ENCODE data around the gene RABL6.
A peak's percentile ranks its signal among the peaks of the same experiment; 100 is the strongest.
"Not testable (repeated sequence)": the region's sequence is repeated elsewhere in the genome, so short reads cannot be mapped to it uniquely, and the experiment has no call there.

The RABL6 gene

DNA sequence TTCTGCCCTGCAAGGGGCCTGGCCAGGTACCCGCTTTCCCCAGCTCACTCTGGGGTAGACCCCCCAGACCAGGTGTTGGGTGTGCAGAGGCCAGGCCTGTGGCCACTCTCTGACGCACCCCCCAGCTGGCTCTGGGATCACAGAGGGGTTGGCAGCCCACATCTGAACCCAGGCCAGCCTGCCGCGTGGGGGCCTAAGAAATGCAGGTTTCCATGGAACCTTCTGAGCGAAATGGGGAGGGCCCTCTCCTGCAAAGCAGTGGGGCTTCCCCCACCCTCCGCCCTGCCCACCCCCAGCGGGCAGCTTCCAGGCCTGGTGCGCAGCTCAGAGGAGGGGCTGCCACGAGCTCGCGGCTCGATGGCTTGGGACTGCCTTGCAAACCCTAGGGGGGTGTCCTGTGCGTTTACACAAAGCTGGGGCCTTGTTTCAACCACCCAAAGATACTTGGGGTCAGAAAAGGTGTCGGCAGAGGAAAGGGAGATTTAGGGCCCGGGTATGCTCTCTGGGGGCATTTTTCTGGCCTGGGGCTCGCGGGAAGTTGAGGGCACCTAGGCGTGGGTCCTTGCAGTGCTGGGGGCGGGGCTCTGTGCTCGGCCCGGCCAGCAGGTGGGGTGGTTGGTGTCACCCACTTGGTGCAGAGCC is 35.5 kb downstream of the RABL6 start:
- in situ Hi-C loops (cut with MboI; ENCODE audit: low sequenced_read_pairs); H3K9me3 ChIP-seq; H3K27me3 ChIP-seq (ENCODE audit: low read depth); DNase-seq (ENCODE audit: low spot score in 2 of 2): not testable (repeated sequence)
- Histone ChIP-seq H3K36me3 (replicated peaks) (peaks cover 12% of the 10 kb centered on the region), H3K4me3 (peak overlapping the region; percentile 19; the same call in 1 of the 2 replicates), H3K4me1 (peaks cover 19% of the 10 kb centered on the region)

DNA sequence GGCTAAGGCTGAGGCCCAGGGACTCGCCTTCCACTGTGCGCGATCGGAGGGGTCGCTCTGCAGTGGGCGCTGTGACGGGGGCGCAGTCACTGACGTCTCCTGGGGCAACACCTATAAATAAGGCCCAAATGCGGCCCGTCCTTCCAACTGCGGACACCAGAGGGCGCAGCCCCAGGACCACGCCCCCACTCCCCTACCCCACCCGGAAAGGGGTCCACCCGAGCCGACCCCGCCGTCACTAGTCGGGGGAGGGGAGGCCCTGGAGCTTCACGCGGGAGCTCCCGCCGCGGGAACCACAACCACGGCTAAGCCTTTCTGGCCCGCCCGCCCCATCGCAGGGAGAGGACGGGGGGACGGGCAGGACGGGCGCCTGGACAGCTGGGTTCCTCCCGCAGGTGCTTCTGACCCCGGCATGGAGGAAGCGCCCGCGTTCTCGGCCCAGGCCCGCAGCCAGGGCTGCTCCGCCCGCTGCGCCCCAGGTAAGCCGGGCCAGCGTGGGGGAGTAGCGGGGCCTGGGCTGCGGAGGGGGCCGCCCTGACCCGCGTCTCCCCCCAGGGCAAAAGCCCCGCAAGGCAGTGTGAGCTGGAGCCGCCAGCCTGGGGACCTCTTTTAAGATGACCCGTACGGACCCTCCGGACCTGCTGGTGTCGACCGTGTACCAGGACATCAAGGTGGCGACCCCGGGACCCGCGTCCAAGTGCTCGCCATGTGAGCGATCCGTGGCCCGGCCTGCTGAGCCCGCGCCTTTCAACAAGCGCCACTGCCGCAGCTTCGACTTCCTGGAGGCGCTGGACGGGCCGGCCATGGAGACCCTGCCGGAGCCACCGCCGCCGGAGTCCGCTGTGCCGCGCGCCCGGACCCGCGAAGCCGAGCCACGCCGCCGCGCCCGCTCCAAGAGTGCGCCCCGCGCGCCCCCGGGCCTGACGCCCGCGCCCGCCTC is 36.3 kb downstream of the RABL6 start:
- H3K27me3 ChIP-seq (ENCODE audit: low read depth); in situ Hi-C loops (cut with MboI; ENCODE audit: low sequenced_read_pairs); H3K9me3 ChIP-seq: not testable (repeated sequence)
- Histone ChIP-seq H3K4me3 (peak overlapping the region; percentile 19), H3K4me1 (peaks cover 19% of the 10 kb centered on the region), H3K36me3 (replicated peaks) (peaks cover 12% of the 10 kb centered on the region)
- peak in 1 of 2 experiments; percentile 85 for DNase-seq (ENCODE audit: low spot score in 2 of 2)

DNA sequence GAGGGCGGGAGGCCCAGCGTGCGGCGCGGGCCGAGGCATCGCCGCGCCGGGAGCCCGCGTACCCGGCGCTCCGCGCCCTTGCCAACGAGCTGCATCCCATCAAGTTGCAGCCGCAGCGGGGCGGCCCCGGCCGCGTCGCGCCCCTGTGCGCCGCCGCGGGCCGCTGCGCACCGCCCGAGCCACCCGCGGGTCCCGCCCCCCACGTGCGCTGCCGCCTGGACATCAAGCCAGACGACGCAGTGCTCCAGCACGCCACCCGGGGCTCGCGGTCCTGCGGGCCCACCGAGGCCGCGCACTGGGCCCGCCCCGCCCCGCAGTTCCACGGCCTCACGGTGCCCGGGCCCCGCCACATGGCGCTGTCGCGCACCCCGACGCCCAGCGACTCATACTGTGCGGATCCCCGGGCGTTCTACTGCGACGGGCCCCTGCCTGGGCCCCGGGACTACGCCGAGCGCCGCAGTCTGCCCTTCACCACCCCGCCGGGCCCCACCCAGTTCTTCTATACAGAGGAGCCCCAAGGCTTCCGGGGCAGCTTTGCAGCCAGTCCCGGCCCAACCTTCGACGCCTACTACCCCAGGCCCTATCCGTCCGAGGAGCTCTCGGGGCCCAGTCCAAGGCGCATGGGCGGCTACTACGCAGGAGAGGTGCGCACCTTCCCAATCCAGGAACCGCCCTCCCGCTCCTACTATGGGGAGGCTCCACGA is 37.2 kb downstream of the RABL6 start:
- Histone ChIP-seq H3K4me1 (peaks cover 22% of the 10 kb centered on the region), H3K9me3 (no peaks in the 10 kb centered on the region), H3K4me3 (no peak overlapping the region), H3K27me3 (ENCODE audit: low read depth) (no peaks in the 10 kb centered on the region), H3K36me3 (replicated peaks) (peaks cover 5% of the 10 kb centered on the region)
- in situ Hi-C loops (cut with MboI; ENCODE audit: low sequenced_read_pairs): no loop called here
- DNase-seq (ENCODE audit: low spot score in 2 of 2): no peak

DNA sequence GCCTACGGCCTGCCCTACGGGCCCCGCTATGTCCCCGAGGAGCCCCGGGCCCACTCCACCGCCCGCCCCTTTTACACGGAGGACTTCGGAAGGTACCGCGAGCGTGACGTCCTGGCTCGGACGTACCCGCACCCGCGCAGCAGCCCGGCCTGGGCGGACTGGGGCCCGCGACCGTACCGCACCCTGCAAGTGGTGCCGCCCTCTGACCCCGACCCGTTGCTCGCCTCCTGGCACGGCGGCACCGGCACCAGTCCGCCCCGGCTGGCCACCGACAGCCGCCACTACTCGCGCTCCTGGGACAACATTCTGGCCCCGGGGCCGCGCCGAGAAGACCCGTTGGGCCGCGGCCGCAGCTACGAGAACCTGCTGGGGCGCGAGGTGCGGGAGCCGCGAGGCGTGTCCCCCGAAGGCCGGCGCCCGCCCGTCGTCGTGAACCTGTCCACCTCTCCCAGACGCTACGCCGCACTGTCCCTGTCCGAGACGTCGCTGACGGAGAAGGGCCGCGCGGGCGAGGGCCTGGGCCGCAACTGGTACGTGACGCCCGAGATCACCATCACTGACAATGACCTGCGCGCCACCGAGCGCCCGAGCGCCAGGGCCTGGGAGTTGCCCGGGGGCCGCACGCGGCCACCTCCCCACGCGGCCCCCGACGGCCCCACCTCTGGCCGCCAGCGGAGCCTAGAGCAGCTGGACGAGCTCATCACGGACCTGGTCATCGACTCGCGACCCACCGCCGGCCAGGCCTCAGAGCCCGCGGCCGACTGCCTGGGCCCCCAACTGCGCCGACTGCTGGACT is 37.9 kb downstream of the RABL6 start:
- Histone ChIP-seq H3K27me3 (ENCODE audit: low read depth) (no peaks in the 10 kb centered on the region), H3K9me3 (no peaks in the 10 kb centered on the region), H3K4me3 (no peak overlapping the region), H3K36me3 (replicated peaks) (peaks cover 7% of the 10 kb centered on the region), H3K4me1 (peaks cover 27% of the 10 kb centered on the region)
- in situ Hi-C loops (cut with MboI; ENCODE audit: low sequenced_read_pairs): no loop called here
- DNase-seq (ENCODE audit: low spot score in 2 of 2): no peak

DNA sequence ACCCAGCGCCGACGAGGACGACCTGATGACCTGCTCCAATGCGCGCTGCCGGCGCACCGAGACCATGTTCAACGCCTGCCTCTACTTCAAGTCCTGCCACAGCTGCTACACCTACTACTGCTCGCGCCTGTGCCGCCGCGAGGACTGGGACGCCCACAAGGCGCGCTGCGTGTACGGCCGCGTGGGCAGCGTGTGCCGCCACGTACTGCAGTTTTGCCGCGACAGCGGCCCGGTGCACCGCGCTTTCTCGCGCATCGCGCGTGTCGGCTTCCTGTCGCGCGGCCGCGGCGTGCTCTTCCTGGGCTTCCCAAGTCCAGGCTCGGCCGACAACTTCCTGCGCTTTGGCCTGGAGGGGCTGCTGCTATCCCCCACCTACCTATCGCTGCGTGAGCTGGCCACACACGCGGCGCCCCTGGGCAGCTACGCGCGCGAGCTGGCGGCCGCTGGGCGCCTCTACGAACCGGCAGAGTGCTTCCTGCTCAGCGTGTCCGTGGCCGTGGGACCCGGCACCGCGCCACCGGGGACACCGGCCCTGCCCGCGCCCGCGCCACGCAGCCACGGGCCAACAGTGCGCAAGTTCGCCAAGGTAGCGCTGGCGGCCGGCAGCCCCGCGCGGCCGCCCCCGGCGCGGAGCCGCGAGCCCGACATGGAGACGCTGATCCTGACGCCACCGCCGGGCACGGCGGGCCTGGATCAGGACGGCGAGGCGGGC is 38.8 kb downstream of the RABL6 start:
- Histone ChIP-seq H3K9me3 (no peaks in the 10 kb centered on the region), H3K36me3 (replicated peaks) (peaks cover 14% of the 10 kb centered on the region), H3K27me3 (ENCODE audit: low read depth) (no peaks in the 10 kb centered on the region), H3K4me1 (peaks cover 27% of the 10 kb centered on the region), H3K4me3 (no peak overlapping the region)
- in situ Hi-C loops (cut with MboI; ENCODE audit: low sequenced_read_pairs): no loop called here
- DNase-seq (ENCODE audit: low spot score in 2 of 2): no peak

DNA sequence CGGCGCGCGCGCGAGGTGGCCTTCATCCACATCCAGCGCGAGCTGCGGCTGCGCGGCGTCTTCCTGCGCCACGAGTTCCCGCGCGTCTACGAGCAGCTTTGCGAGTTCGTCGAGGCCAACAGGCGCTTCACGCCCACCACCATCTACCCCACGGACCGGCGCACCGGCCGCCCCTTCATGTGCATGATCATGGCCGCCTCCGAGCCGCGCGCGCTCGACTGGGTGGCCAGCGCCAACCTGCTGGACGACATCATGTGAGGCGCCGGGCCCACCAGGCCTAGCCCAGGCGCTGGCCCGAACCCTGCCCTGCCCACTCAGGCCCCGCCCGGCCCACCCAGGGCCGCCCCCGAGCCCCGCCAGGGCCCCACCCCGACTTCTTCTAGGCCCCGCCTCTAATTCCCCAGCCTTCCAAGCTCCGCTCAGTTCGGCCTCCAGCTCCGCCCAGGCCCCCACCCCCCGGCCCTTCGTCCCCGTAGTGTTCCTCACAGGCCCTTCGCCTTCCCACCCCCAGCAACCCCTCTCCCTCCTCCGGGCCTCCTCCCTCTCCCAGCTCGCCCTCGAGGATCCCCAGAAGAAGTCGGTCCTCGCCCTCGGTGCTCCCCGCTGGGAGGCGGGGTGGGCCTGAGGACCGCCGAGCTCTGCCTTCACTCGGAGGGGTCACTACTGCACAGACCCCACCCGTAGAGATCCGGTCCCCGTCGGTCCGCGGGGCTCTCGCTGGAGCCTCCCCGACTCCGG is 39.5 kb downstream of the RABL6 start:
- H3K9me3 ChIP-seq: no peaks in the 10 kb centered on the region
- no peaks in the 10 kb centered on the region for H3K27me3 ChIP-seq (ENCODE audit: low read depth)
- peaks cover 17% of the 10 kb centered on the region for H3K36me3 ChIP-seq (replicated peaks)
- peak overlapping the region; percentile 75 for H3K4me3 ChIP-seq
- peaks cover 27% of the 10 kb centered on the region for H3K4me1 ChIP-seq
- DNase-seq (ENCODE audit: low spot score in 2 of 2): peak in 1 of 2 experiments; percentile 63
- in situ Hi-C loops (cut with MboI; ENCODE audit: low sequenced_read_pairs): no loop called here

DNA sequence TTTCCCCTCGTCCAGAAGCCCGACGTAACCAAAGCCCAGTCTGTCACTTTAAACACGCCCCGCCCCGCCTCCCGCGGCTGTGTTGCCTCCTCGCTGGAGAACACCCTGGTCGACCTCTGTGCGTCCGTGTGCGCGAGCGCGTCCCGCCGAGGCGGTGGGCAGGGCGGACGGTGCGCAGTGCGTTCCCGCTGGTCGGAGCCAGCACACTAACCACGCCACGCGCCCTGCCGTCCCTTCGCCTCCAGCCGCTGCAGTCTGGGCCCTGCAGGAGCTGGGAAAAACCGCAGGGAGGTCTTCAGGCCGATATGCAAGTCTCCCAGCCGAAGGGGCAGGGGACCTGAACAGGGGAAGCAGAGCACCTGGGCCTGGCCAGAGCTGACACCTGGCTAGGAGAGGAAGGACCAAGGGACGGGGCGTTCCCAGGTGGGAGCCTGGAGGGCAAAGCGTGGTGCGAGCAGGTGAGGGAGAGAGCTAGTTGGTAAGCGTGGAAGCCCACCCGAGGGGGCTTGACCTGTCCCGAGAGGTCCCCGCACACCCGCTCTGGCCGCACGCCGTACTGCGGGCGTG is 40.2 kb downstream of the RABL6 start:
- Histone ChIP-seq H3K9me3 (no peaks in the 10 kb centered on the region), H3K36me3 (replicated peaks) (peaks cover 17% of the 10 kb centered on the region), H3K4me1 (peaks cover 24% of the 10 kb centered on the region), H3K4me3 (peak overlapping the region; percentile 75), H3K27me3 (ENCODE audit: low read depth) (no peaks in the 10 kb centered on the region)
- in situ Hi-C loops (cut with MboI; ENCODE audit: low sequenced_read_pairs): no loop called here
- peak in 1 of 2 experiments; percentile 80 for DNase-seq (ENCODE audit: low spot score in 2 of 2)

DNA sequence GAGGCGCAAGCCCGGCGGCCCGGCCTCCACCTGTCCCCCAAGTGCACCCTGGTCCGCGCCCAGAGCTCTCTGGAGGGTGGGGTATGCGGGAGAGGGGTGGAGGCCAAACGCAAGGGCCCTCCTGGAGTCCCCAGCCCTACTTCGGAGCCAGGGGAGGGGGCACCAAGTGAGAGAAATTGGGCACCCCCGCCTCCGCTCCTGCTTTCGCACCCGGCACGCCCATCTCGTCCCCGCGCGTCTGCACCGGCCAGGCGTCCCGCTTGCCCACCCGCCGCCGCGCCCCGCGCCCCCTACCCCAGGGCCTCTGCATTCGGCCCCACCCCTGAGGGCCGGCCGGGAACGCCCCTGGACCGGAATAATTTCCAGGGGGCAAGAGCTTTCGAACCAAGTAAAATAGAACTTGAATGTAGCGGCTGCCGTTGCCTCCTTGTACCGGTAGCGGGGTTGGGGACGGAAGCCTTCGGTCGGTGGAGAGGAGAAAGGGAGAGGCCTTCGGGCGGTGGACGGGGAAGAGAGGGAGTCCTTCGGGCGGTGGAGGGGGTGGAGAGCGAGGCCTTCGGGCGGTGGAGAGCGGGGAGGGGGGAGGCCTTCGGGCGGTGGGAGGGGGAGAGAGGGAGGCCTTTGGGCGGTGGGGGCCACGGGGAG is 40.8 kb downstream of the RABL6 start:
- no peaks in the 10 kb centered on the region for H3K9me3 ChIP-seq
- H3K4me1 ChIP-seq: peaks cover 18% of the 10 kb centered on the region
- peaks cover 17% of the 10 kb centered on the region for H3K36me3 ChIP-seq (replicated peaks)
- peak; percentile 35 to 67 for DNase-seq (ENCODE audit: low spot score in 2 of 2)
- H3K4me3 ChIP-seq: peak overlapping the region; percentile 75
- no peaks in the 10 kb centered on the region for H3K27me3 ChIP-seq (ENCODE audit: low read depth)
- in situ Hi-C loops (cut with MboI; ENCODE audit: low sequenced_read_pairs): no loop called here

DNA sequence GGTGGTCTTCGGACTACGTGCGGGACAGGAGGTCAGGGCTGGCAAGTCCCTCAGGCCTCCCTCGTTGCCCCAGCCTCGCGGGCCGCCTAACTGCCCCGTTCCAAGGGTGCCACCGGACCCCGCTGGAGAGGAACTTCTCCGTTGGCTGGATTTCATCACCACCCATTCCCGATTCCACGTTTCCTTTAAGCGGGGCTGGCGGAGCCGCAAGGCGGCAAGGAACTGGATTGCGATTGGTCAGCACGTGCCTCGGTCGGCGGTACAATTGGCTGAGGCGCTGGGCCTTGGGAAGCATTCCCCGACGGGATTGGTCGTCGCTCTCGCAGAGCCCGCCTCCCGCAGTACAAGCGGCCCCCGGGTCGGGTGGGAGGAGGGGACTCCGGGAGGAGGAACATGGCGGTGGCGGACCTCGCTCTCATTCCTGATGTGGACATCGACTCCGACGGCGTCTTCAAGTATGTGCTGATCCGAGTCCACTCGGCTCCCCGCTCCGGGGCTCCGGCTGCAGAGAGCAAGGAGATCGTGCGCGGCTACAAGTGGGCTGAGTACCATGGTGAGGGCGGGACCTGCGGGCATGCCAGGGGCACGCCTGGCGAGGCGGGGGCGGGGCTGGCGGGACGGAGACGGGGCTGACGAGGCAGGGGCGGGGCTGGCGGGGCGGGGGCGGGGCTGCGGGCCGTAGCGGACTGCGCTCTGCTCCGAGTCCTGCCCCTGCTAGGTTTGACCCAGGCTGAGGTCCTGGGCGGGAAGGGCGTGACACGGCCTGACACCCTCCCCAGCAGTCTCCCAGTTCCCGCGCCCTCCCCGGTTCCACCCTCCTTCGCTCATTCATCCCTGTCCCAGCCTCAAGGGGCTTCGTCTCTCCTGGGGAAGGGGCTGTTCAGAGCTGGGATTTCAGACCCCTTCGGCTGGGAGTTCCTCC is 41.6 kb downstream of the RABL6 start, which contains the start of gene PHPT1:
TSS of gene PHPT1 (plus strand) at position 372 of the 922 bp plus-strand sequence. CDS start at position 394, 22 bp downstream.
- DNase-seq (ENCODE audit: low spot score in 2 of 2): peak; percentile 97 to 99
- Histone ChIP-seq H3K27me3 (ENCODE audit: low read depth) (no peaks in the 10 kb centered on the region), H3K9me3 (no peaks in the 10 kb centered on the region), H3K4me3 (peak within 1 kb of the TSS; percentile 75), H3K4me1 (peaks cover 14% of the 10 kb centered on the region), H3K36me3 (replicated peaks) (peaks cover 17% of the 10 kb centered on the region)
- in situ Hi-C loops (cut with MboI; ENCODE audit: low sequenced_read_pairs): no loop called here

DNA sequence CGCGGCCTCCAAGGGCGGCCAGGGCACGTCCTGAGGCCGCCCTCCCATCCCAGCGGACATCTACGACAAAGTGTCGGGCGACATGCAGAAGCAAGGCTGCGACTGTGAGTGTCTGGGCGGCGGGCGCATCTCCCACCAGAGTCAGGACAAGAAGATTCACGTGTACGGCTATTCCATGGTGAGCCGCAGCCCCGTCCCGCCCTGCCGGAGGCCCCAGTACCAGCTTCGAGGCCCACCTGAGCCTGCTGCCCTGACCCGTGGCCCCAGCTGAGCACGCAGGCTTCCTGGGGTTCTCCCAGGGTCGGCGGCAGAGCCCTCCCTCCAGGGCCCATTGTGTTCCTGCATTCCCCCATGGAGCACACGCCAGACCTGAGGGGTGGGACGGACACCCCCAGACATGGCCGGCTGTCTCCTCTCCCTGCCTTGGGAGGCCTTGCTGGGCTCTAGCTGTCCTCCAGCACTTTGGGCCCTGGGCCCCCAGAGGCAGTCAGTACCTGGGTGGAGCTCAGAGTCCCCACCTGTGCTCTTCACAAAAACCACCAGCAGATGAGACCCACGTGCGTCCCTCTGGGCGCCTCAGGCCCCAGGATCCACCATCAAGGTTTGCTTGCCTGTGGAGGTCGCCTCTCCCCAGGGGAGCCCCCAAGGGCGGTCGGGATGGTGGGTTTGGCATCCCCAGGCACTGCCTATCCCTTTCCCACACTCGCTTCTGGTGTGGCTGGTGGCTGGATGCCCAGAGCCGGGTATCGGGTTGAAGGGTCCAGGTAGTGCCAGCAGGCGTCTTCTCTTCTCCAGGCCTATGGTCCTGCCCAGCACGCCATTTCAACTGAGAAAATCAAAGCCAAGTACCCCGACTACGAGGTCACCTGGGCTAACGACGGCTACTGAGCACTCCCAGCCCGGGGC is 42.5 kb downstream of the RABL6 start:
- H3K9me3 ChIP-seq: no peaks in the 10 kb centered on the region
- no peak for DNase-seq (ENCODE audit: low spot score in 2 of 2)
- peak overlapping the region; percentile 75 for H3K4me3 ChIP-seq
- peaks cover 17% of the 10 kb centered on the region for H3K36me3 ChIP-seq (replicated peaks)
- no peaks in the 10 kb centered on the region for H3K27me3 ChIP-seq (ENCODE audit: low read depth)
- in situ Hi-C loops (cut with MboI; ENCODE audit: low sequenced_read_pairs): no loop called here
- peaks cover 14% of the 10 kb centered on the region for H3K4me1 ChIP-seq
